Spleen (tissue), 7 donors: ENCODE measurements around the gene VSIG1.

Experiments used
- POLR2A ChIP-seq, 3 donors: fragments of 450-650 bp; IDR thresholded peaks; one replicate each; pipeline ENCODE4 v1.5.1; 2017; ENCODE audit warnings: antibody characterized with exemption in 3 of 3, mild to moderate bottlenecking in 1 of 3
- POLR2AphosphoS5 ChIP-seq, 3 donors: sonication (generic); formaldehyde crosslinking; IDR thresholded peaks; one replicate each; pipeline ENCODE4 v1.5.1; 2017; ENCODE audit warnings: antibody characterized with exemption in 3 of 3
- TF ChIP-seq, protein P1 (sequence below), 11 experiments: fragments of 200-600 bp in 7 of 11; fragments of 450-650 bp in 4 of 11; sonication (generic) in 4 of 11; IDR thresholded peaks in 8 of 11; conservative IDR thresholded peaks in 3 of 11; 1 replicate in 7 of 11; 2 replicates in 4 of 11; pipeline versions ENCODE4 v1.4.0 to v1.8.0; 2016 to 2021; ENCODE audit warnings: antibody characterized with exemption in 11 of 11, inconsistent platforms in 4 of 11, mild to moderate bottlenecking in 1 of 11
- donor health status: DM: no; HTN: no; CAD: no; lungs with moderate emphysema.
- donor health status: DM: no; HTN: no; CAD: no.
- donor health status: DM: no; HTN: no; CAD: no.

DNA sequence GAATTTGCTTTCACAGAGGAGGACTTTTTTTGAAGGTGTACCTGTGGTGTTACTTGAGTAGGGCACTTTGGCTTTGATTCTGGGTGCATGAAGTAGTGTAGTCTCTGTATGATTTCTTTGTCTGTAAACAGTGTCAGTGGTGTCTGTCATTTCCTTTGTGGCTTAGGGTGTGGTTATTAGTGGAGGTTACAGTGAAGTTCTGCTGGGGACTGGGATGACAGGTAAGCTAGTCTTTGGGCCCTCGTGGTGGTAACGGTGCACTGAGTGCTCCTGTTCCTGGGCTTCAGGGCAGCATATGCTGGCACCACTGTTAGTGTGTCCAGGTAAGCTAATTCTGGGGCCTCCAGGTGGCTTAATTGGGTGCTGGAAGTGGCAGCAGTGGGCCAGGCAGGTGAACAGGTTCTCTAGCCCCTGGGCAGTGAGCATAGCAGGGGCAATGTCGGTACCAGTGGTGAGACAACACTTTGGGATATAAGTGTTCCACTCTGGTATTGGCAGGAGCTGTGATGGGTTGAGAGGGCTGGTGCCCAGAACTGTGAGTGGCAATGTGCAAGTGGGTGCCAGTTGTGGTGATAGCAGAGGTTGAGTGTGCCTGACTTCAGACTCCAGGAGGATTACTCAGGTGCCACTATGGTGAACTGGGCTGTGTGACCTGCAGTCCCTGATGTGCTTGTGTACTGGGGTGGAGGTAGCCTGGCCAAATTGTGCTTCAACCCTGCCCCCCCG, 26.0 kb upstream of the VSIG1 start:
- TF ChIP-seq POLR2A (IDR thresholded peaks at IDR 0.05) (no peak), POLR2AphosphoS5 (IDR thresholded peaks at IDR 0.05) (no peak)
- TF ChIP-seq, protein P1, sequence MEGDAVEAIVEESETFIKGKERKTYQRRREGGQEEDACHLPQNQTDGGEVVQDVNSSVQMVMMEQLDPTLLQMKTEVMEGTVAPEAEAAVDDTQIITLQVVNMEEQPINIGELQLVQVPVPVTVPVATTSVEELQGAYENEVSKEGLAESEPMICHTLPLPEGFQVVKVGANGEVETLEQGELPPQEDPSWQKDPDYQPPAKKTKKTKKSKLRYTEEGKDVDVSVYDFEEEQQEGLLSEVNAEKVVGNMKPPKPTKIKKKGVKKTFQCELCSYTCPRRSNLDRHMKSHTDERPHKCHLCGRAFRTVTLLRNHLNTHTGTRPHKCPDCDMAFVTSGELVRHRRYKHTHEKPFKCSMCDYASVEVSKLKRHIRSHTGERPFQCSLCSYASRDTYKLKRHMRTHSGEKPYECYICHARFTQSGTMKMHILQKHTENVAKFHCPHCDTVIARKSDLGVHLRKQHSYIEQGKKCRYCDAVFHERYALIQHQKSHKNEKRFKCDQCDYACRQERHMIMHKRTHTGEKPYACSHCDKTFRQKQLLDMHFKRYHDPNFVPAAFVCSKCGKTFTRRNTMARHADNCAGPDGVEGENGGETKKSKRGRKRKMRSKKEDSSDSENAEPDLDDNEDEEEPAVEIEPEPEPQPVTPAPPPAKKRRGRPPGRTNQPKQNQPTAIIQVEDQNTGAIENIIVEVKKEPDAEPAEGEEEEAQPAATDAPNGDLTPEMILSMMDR (IDR thresholded peaks at IDR 0.05 in 8 of 11, conservative IDR thresholded peaks at IDR 0.05 in 3 of 11), result no peak
